Ovary (tissue), 3 donors: ENCODE measurements around the gene NFE2.

ENCODE experiments used
- POLR2A ChIP-seq: fragments of 450-650 bp; IDR thresholded peaks from one replicate; pipeline ENCODE4 v1.6.1; 2017; ENCODE audit warnings: antibody characterized with exemption, mild to moderate bottlenecking, moderate library complexity
- TF ChIP-seq, protein P1 (sequence below), 3 donors: fragments of 450-650 bp in 2 of 3; fragments of 200-600 bp in 1 of 3; IDR thresholded peaks; one replicate each; pipeline versions ENCODE4 v1.5.1 to v1.8.0; 2016 to 2022; ENCODE audit warnings: antibody characterized with exemption in 3 of 3, mild to moderate bottlenecking in 1 of 3
- donor health status: DM: no; HTN: no; CAD: no.

DNA sequence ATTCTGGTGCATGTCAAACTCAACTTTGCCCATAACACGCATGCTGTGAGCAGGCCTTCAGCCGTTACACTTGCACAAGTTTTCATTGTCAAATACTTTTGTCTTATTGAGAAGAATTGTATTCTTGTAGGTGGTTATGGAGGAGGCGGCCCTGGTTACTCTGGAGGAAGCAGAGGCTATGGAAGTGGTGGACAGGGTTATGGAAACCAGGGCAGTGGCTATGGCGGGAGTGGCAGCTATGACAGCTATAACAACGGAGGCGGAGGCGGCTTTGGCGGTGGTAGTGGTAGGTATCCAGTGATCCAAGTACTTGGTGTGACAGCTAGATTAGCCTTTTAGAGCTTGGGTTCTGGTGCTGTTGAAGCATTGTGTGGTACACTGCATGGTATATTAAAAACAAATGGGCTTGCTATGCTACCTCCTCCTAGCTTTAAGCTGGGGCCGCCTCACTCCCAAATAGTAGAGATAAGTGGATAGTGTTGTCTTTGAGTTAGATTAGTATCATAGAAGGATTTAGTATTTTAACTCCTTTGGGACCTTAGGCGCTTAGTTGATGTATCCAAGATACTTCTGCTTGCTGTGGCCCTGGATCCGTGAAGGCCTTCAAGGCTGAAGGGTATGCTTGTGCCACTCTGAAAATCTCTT is 17.7 kb downstream of the NFE2 start:
- TF ChIP-seq POLR2A, result no peak
- TF ChIP-seq, protein P1, sequence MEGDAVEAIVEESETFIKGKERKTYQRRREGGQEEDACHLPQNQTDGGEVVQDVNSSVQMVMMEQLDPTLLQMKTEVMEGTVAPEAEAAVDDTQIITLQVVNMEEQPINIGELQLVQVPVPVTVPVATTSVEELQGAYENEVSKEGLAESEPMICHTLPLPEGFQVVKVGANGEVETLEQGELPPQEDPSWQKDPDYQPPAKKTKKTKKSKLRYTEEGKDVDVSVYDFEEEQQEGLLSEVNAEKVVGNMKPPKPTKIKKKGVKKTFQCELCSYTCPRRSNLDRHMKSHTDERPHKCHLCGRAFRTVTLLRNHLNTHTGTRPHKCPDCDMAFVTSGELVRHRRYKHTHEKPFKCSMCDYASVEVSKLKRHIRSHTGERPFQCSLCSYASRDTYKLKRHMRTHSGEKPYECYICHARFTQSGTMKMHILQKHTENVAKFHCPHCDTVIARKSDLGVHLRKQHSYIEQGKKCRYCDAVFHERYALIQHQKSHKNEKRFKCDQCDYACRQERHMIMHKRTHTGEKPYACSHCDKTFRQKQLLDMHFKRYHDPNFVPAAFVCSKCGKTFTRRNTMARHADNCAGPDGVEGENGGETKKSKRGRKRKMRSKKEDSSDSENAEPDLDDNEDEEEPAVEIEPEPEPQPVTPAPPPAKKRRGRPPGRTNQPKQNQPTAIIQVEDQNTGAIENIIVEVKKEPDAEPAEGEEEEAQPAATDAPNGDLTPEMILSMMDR (IDR thresholded peaks at IDR 0.05), result no peak
